PC-9 (cell line): ENCODE data around the gene HEATR5A.
"Not testable (repeated sequence)": the region's sequence is repeated elsewhere in the genome, so short reads cannot be mapped to it uniquely, and the experiment has no call there.

Source experiments
- CTCF ChIP-seq: fragments of 200-600 bp; sonication (generic); conservative IDR thresholded peaks from 2 replicates; pipeline ENCODE4 v1.6.1; 2017; ENCODE audit warnings: mixed run types, antibody characterized with exemption, mild to moderate bottlenecking, moderate library complexity
- EZH2 ChIP-seq: fragments of 200-600 bp; sonication (generic); IDR thresholded peaks from 2 replicates; pipeline ENCODE4 v1.8.0; 2017; ENCODE audit warnings: antibody characterized with exemption, low read depth

GRCh38 chr14:31255918-31256317, 164.4 kb downstream of the HEATR5A start:
- TF ChIP-seq CTCF, EZH2: not testable (repeated sequence)
